K562 (cell line): ENCODE measurements around the gene CBY3. TPM values are rescaled to one million over a fixed set of nuclear protein-coding genes. Genes with fewer than 3 reads are reported as not detected.

Experiments
- BCOR ChIP-seq: fragments of 450-650 bp; IDR thresholded peaks from 2 replicates; pipeline ENCODE4 v1.6.1; 2016
- CBX3 ChIP-seq, 2 experiments: IDR thresholded peaks; 1 replicate in 1 of 2; 2 replicates in 1 of 2; pipeline ENCODE4 v1.6.1; 2012; ENCODE audit warnings: inconsistent platforms in 2 of 2, low read length in 2 of 2, borderline replicate concordance in 1 of 2, control low read depth in 1 of 2
- DMBX1 ChIP-seq: fragments of 250-450 bp; sonication (Bioruptor Pico); IDR thresholded peaks from 2 replicates; pipeline ENCODE4 v1.8.0; 2022; ENCODE audit warnings: inconsistent platforms, mild to moderate bottlenecking, moderate library complexity, borderline replicate concordance
- HDAC1 ChIP-seq, 2 experiments: fragments of 450-650 bp; IDR thresholded peaks; 2 replicates each; pipeline ENCODE4 v1.6.1; 2016 to 2017; ENCODE audit warnings: inconsistent platforms in 1 of 2, mild to moderate bottlenecking in 1 of 2, moderate library complexity in 1 of 2
- MAX ChIP-seq: sonication (generic); formaldehyde crosslinking; IDR thresholded peaks from 2 replicates; pipeline ENCODE4 v1.9.0; 2022; ENCODE audit warnings: mild to moderate bottlenecking, missing genetic modification reagents
- MYBL2 ChIP-seq, 2 experiments: fragments of 450-650 bp in 1 of 2; sonication (generic) in 1 of 2; formaldehyde crosslinking in 1 of 2; IDR thresholded peaks; 2 replicates each; pipeline versions ENCODE4 v1.6.1 to v1.8.1; 2017 to 2022; ENCODE audit warnings: borderline replicate concordance in 1 of 2, inconsistent platforms in 1 of 2, low read depth in 1 of 2, mild to moderate bottlenecking in 1 of 2, missing genetic modification reagents in 1 of 2, moderate library complexity in 1 of 2
- NFIX ChIP-seq: fragments of 250-450 bp; sonication (Bioruptor Pico); IDR thresholded peaks from 2 replicates; pipeline ENCODE4 v1.4.0; 2020; ENCODE audit warnings: low read depth, mild to moderate bottlenecking, moderate library complexity
- NUFIP1 ChIP-seq: fragments of 450-650 bp; IDR thresholded peaks from 2 replicates; pipeline ENCODE4 v1.6.1; 2018; ENCODE audit not compliant: partially characterized antibody
- PREB ChIP-seq: sonication (generic); formaldehyde crosslinking; IDR thresholded peaks from 2 replicates; pipeline ENCODE4 v1.8.1; 2023; ENCODE audit warnings: mild to moderate bottlenecking, missing genetic modification reagents
- PURB ChIP-seq: sonication (generic); formaldehyde crosslinking; IDR thresholded peaks from 2 replicates; pipeline ENCODE4 v1.9.0; 2021; ENCODE audit warnings: low read depth, mild to moderate bottlenecking, missing genetic modification reagents
- SNAPC5 ChIP-seq: fragments of 250-450 bp; sonication (Bioruptor Pico); IDR thresholded peaks from 2 replicates; pipeline ENCODE4 v1.8.0; 2021; ENCODE audit warnings: moderate library complexity, mild to moderate bottlenecking, inconsistent platforms
- TAF1 ChIP-seq: IDR thresholded peaks from 2 replicates; pipeline ENCODE4 v1.6.1; 2011; ENCODE audit warnings: mild to moderate bottlenecking, low read length, moderate library complexity; ENCODE audit not compliant: insufficient read depth, control insufficient read depth, severe bottlenecking; ENCODE audit errors: extremely low read depth
- ZBTB2 ChIP-seq: fragments of 450-650 bp; IDR thresholded peaks from 2 replicates; pipeline ENCODE4 v1.6.1; 2016; ENCODE audit warnings: antibody characterized with exemption
- ZFP36 ChIP-seq: fragments of 150-350 bp; IDR thresholded peaks from 2 replicates; pipeline ENCODE4 v1.6.1; 2018; ENCODE audit warnings: low read length, low read depth; ENCODE audit not compliant: partially characterized antibody
- ZNF133 ChIP-seq: fragments of 250-450 bp; sonication (Bioruptor Pico); IDR thresholded peaks from 2 replicates; pipeline ENCODE4 v1.4.0; 2020; ENCODE audit warnings: mild to moderate bottlenecking
- ZNF436 ChIP-seq: fragments of 250-450, 450-650 bp; sonication (Bioruptor Pico); formaldehyde crosslinking; IDR thresholded peaks from 2 replicates; pipeline ENCODE4 v1.7.0; 2020; ENCODE audit warnings: mild to moderate bottlenecking
- ZNF639 ChIP-seq, 2 experiments: fragments of 200-800 bp in 1 of 2; sonication (Bioruptor generic) in 1 of 2; sonication (generic) in 1 of 2; formaldehyde crosslinking in 1 of 2; IDR thresholded peaks in 1 of 2; conservative IDR thresholded peaks in 1 of 2; 2 replicates each; pipeline versions ENCODE4 v1.5.0 to v1.6.1; 2016 to 2020; ENCODE audit warnings: missing compliant biosample characterization in 1 of 2, missing genetic modification characterization in 1 of 2, missing genetic modification reagents in 1 of 2
- ZNF644 ChIP-seq: fragments of 200-800 bp; sonication (Bioruptor generic); IDR thresholded peaks from 2 replicates; pipeline ENCODE4 v1.6.1; 2016; ENCODE audit warnings: low read depth, missing genetic modification characterization, missing compliant biosample characterization
- polyA plus RNA-seq, 8 experiments: library from polyadenylated mRNA; depleted of rRNA in 4 of 8; stranded (reverse) in 5 of 8; unstranded in 3 of 8; fragments of >200 nt; fragmentation: Nextera tagmentation in 2 of 8; fragmentation: Illumina TruSeq in 1 of 8; extraction: Ambion mirVana in 2 of 8; extraction: Trizol in 1 of 8; gene quantifications; 2 replicates each; pipeline versions ENCODE4 v1.2.1 to v1.2.3, GENCODE V29; 2011 to 2014; ENCODE audit warnings: inconsistent platforms in 1 of 8, missing spikeins in 1 of 8
- total RNA-seq, 7 experiments: library from RNA; depleted of rRNA in 6 of 7; stranded (reverse); fragments of >200 nt in 6 of 7; fragmentation: Illumina TruSeq in 2 of 7; extraction: Trizol in 2 of 7; gene quantifications; 2 replicates each; pipeline versions ENCODE4 v1.2.1 to v1.2.3, GENCODE V29; 2011 to 2021; ENCODE audit warnings: low replicate concordance in 1 of 7
- TF ChIP-seq, protein P1 (sequence below): fragments of 450-650 bp; IDR thresholded peaks from 2 replicates; pipeline ENCODE4 v1.7.0; 2016; ENCODE audit warnings: borderline replicate concordance

CBY3 gene
- total and polyA plus RNA-seq, 9 of the 15 experiments (the other 6 are each of a cell fraction or from before 2014, with no cell fraction given), result not detected

- TF ChIP-seq, protein P1, sequence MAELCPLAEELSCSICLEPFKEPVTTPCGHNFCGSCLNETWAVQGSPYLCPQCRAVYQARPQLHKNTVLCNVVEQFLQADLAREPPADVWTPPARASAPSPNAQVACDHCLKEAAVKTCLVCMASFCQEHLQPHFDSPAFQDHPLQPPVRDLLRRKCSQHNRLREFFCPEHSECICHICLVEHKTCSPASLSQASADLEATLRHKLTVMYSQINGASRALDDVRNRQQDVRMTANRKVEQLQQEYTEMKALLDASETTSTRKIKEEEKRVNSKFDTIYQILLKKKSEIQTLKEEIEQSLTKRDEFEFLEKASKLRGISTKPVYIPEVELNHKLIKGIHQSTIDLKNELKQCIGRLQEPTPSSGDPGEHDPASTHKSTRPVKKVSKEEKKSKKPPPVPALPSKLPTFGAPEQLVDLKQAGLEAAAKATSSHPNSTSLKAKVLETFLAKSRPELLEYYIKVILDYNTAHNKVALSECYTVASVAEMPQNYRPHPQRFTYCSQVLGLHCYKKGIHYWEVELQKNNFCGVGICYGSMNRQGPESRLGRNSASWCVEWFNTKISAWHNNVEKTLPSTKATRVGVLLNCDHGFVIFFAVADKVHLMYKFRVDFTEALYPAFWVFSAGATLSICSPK, result no peak
- peak; percentile 71 for TF ChIP-seq TAF1
- TF ChIP-seq HDAC1 (IDR thresholded peaks at IDR 0.05), result peak in 1 of 2 experiments; percentile 91; a peak in 2 of 4 replicates
- TF ChIP-seq ZNF644 (tag), result 0 out of 2 replicates have a peak, but pooled peaks have one; percentile 65
- TF ChIP-seq CBX3 (IDR thresholded peaks at IDR 0.05; ENCODE audit: borderline replicate concordance in 1 of 2, low read length in 2 of 2), result peak in 1 of 2 experiments; percentile 14; a peak in 1 of 3 replicates
- peak; percentile 67 for TF ChIP-seq DMBX1 (CRISPR knock-in tag)
- no peak for TF ChIP-seq NFIX
- no peak for TF ChIP-seq PREB (CRISPR knock-in tag)
- TF ChIP-seq ZNF133 (CRISPR knock-in tag), result no peak
- TF ChIP-seq ZNF436, result no peak
- no peak for TF ChIP-seq PURB (CRISPR knock-in tag)
- TF ChIP-seq MYBL2 (IDR thresholded peaks at IDR 0.05; ENCODE audit: low read depth), result no peak
- TF ChIP-seq MYBL2 (CRISPR knock-in tag; IDR thresholded peaks at IDR 0.05; ENCODE audit: borderline replicate concordance), result no peak
- peak; percentile 41; the same call in 1 of the 2 replicates for TF ChIP-seq BCOR
- 0 out of 2 replicates have a peak, but pooled peaks have one; percentile 52 for TF ChIP-seq ZBTB2
- TF ChIP-seq MAX, result no peak
- TF ChIP-seq ZFP36, result no peak
- peak in 1 of 2 experiments; percentile 72; a peak in 2 of 4 replicates for TF ChIP-seq ZNF639 (CRISPR knock-in tag; conservative IDR thresholded peaks at IDR 0.05 in 1 of 2, IDR thresholded peaks at IDR 0.05 in 1 of 2)
- TF ChIP-seq SNAPC5, result no peak
- no peak for TF ChIP-seq NUFIP1
Measured at GRCh38 chr5:179697993-179698934, 17.4 kb upstream of the CBY3 start (continued).
